ENCODE data around the gene TSPAN16.

TSPAN16 gene

GRCh38 chr19:11322269-11323024 lies 26.5 kb downstream of the TSPAN16 start:
- Histone ChIP-seq H2AK5ac (ENCODE audit: low read depth, low read length) (no peak overlapping the region), H4K8ac (ENCODE audit: low read depth, low read length) (no peak overlapping the region), H3K4me2 (ENCODE audit: insufficient read depth, low read length, poor library complexity, severe bottlenecking) (no peak overlapping the region), H2AFZ (ENCODE audit: low read length) (no peak overlapping the region), H2BK15ac (ENCODE audit: low read length) (no peak overlapping the region), H3K9ac (ENCODE audit: low read depth, low read length, poor library complexity) (no peak overlapping the region), H3K14ac (ENCODE audit: low read length) (no peak overlapping the region), H3K9me3 (replicated peaks in 1 of 2; ENCODE audit: control insufficient read depth in 2 of 2, insufficient read depth in 1 of 2, low read depth in 1 of 2, low read length in 2 of 2) (no peaks in the 10 kb centered on the region), H2BK5ac (ENCODE audit: low read length) (no peak overlapping the region), H2BK12ac (ENCODE audit: low read length) (no peak overlapping the region), H3K4ac (ENCODE audit: low read length) (no peak overlapping the region), H3K23ac (ENCODE audit: low read depth, low read length, poor library complexity) (no peak overlapping the region), H3K27me3 (ENCODE audit: control insufficient read depth in 3 of 3, insufficient read depth in 3 of 3, low read depth in 1 of 3, low read length in 3 of 3) (no peaks in the 10 kb centered on the region), H3K4me1 (ENCODE audit: control insufficient read depth in 2 of 2, insufficient read depth in 1 of 2, low read depth in 1 of 2, low read length in 2 of 2) (peaks cover 0 to 3% of the 10 kb centered on the region in 2 donors), H3K36me3 (replicated peaks in 1 of 2; ENCODE audit: control insufficient read depth in 2 of 2, insufficient read depth in 2 of 2, low read length in 2 of 2) (peaks cover 0 to 14% of the 10 kb centered on the region in 2 donors), H4K91ac (ENCODE audit: low read depth, low read length, poor library complexity) (no peak overlapping the region), H2BK120ac (ENCODE audit: low read depth, low read length) (no peak overlapping the region), H3K27ac (replicated peaks; ENCODE audit: low read length) (no peak overlapping the region), H3K18ac (ENCODE audit: low read length) (no peak overlapping the region), H3K79me1 (ENCODE audit: low read depth, low read length) (peaks cover 2% of the 10 kb centered on the region), H3K4me3 (ENCODE audit: low read length in 2 of 2) (no peak overlapping the region)
- DNase-seq (ENCODE audit: low spot score), result no peak
- WGBS, 2 donors (ENCODE audit: extremely low coverage in 2 of 2, insufficient read length in 2 of 2, insufficient replicate concordance in 1 of 2), result no CpG with 5 or more reads among the region's 7 CpGs

DNA sequence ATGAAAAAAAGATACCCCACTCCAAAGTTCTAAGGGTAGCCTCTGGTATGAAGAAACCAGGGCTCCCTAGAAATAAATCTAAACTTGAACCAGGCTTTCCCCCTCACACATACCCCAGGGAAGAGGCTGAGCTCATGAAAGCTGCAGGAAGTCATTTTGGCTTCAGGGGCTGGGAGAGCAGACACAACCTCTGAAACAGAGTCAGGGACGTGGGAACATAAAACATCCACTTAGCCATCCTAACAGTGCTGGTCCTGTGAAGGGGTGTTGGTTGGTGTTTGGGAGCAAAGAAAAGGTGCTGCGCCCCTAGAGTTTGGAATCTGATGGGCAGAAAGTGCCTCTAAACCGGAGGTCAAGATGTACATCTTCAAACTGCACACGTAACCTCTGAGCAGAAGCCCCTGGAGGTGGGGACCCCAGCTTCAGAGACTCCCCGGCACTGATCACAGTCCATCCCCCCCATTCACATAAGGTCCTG lies 27.7 kb downstream of the TSPAN16 start:
- no peak overlapping the region for H3K27ac ChIP-seq (replicated peaks; ENCODE audit: low read length)
- no CpG with 5 or more reads among the region's 5 CpGs for WGBS, 2 donors (ENCODE audit: extremely low coverage in 2 of 2, insufficient read length in 2 of 2, insufficient replicate concordance in 1 of 2)
- H3K79me1 ChIP-seq (ENCODE audit: low read depth, low read length), result peaks cover 2% of the 10 kb centered on the region

GRCh38 chr19:11324079-11324661 lies 28.2 kb downstream of the TSPAN16 start:
- Histone ChIP-seq H3K4ac (ENCODE audit: low read length) (no peak overlapping the region), H3K36me3 (replicated peaks in 1 of 2; ENCODE audit: control insufficient read depth in 2 of 2, insufficient read depth in 2 of 2, low read length in 2 of 2) (peaks cover 0 to 14% of the 10 kb centered on the region in 2 donors), H3K18ac (ENCODE audit: low read length) (no peak overlapping the region), H2AFZ (ENCODE audit: low read length) (no peak overlapping the region), H2AK5ac (ENCODE audit: low read depth, low read length) (no peak overlapping the region), H4K8ac (ENCODE audit: low read depth, low read length) (no peak overlapping the region), H3K9me3 (replicated peaks in 1 of 2; ENCODE audit: control insufficient read depth in 2 of 2, insufficient read depth in 1 of 2, low read depth in 1 of 2, low read length in 2 of 2) (no peaks in the 10 kb centered on the region), H3K14ac (ENCODE audit: low read length) (no peak overlapping the region), H3K4me3 (ENCODE audit: low read length in 2 of 2) (no peak overlapping the region), H4K91ac (ENCODE audit: low read depth, low read length, poor library complexity) (no peak overlapping the region), H2BK120ac (ENCODE audit: low read depth, low read length) (no peak overlapping the region), H3K79me1 (ENCODE audit: low read depth, low read length) (peaks cover 2% of the 10 kb centered on the region), H2BK12ac (ENCODE audit: low read length) (no peak overlapping the region), H3K23ac (ENCODE audit: low read depth, low read length, poor library complexity) (no peak overlapping the region), H3K9ac (ENCODE audit: low read depth, low read length, poor library complexity) (no peak overlapping the region), H3K27ac (replicated peaks; ENCODE audit: low read length) (no peak overlapping the region), H2BK15ac (ENCODE audit: low read length) (no peak overlapping the region), H3K27me3 (ENCODE audit: control insufficient read depth in 3 of 3, insufficient read depth in 3 of 3, low read depth in 1 of 3, low read length in 3 of 3) (no peaks in the 10 kb centered on the region), H2BK5ac (ENCODE audit: low read length) (no peak overlapping the region), H3K4me2 (ENCODE audit: insufficient read depth, low read length, poor library complexity, severe bottlenecking) (no peak overlapping the region), H3K4me1 (ENCODE audit: control insufficient read depth in 2 of 2, insufficient read depth in 1 of 2, low read depth in 1 of 2, low read length in 2 of 2) (peaks cover 0 to 3% of the 10 kb centered on the region in 2 donors)
- WGBS, 2 donors (ENCODE audit: extremely low coverage in 2 of 2, insufficient read length in 2 of 2, insufficient replicate concordance in 1 of 2), result no CpG with 5 or more reads among the region's 10 CpGs
- DNase-seq (ENCODE audit: low spot score), result no peak

More for the DNA sequence above, 27.7 kb downstream of the TSPAN16 start:
- H3K27me3 ChIP-seq (ENCODE audit: control insufficient read depth in 3 of 3, insufficient read depth in 3 of 3, low read depth in 1 of 3, low read length in 3 of 3), result no peaks in the 10 kb centered on the region
- no peak overlapping the region for H2BK15ac ChIP-seq (ENCODE audit: low read length)
- no peak overlapping the region for H2BK12ac ChIP-seq (ENCODE audit: low read length)
- no peak overlapping the region for H2AK5ac ChIP-seq (ENCODE audit: low read depth, low read length)
- peaks cover 0 to 14% of the 10 kb centered on the region in 2 donors for H3K36me3 ChIP-seq (replicated peaks in 1 of 2; ENCODE audit: control insufficient read depth in 2 of 2, insufficient read depth in 2 of 2, low read length in 2 of 2)
- H3K9me3 ChIP-seq (replicated peaks in 1 of 2; ENCODE audit: control insufficient read depth in 2 of 2, insufficient read depth in 1 of 2, low read depth in 1 of 2, low read length in 2 of 2), result no peaks in the 10 kb centered on the region
- H3K4me3 ChIP-seq (ENCODE audit: low read length in 2 of 2), result no peak overlapping the region
- H3K4me2 ChIP-seq (ENCODE audit: insufficient read depth, low read length, poor library complexity, severe bottlenecking), result no peak overlapping the region
- no peak overlapping the region for H3K14ac ChIP-seq (ENCODE audit: low read length)
- no peak for DNase-seq (ENCODE audit: low spot score)
- no peak overlapping the region for H3K23ac ChIP-seq (ENCODE audit: low read depth, low read length, poor library complexity)
- no peak overlapping the region for H3K4ac ChIP-seq (ENCODE audit: low read length)
- H2BK120ac ChIP-seq (ENCODE audit: low read depth, low read length), result no peak overlapping the region
- peaks cover 0 to 3% of the 10 kb centered on the region in 2 donors for H3K4me1 ChIP-seq (ENCODE audit: control insufficient read depth in 2 of 2, insufficient read depth in 1 of 2, low read depth in 1 of 2, low read length in 2 of 2)
- no peak overlapping the region for H4K91ac ChIP-seq (ENCODE audit: low read depth, low read length, poor library complexity)
- H3K18ac ChIP-seq (ENCODE audit: low read length), result peak overlapping the region; percentile 28
- no peak overlapping the region for H2AFZ ChIP-seq (ENCODE audit: low read length)
- no peak overlapping the region for H2BK5ac ChIP-seq (ENCODE audit: low read length)
- no peak overlapping the region for H3K9ac ChIP-seq (ENCODE audit: low read depth, low read length, poor library complexity)
- no peak overlapping the region for H4K8ac ChIP-seq (ENCODE audit: low read depth, low read length)

DNA sequence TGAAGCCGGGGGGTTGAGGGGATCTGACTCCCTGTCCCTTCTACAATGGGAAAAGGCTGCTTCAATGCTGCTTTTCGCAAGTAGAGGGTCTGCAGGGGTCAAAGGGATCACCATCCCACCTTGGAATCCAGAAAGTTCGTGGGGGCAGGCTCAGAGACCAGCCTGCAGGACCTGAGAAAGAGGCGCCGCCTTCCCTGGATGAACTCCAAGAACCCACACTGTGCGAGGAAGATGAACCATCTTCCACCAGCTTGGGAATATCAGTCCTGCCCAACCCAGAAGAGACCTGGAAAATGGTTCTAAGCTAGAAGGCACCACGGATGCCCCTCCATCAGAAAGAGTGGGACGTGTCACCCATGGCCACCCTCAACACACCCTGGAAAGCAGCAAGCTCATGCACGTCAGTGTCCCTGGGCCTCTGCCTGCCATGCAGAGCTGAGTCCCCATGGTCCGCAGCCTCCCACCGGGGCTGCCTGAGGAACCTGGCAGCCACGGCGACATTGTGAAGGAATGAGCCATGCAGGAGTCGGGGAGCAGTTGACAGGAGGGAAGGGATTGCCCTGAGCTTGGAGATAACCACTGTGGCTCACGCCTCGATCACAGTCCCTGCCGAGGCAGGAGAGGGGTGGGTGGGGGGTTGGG lies 28.9 kb downstream of the TSPAN16 start:
- H3K4me3 ChIP-seq (ENCODE audit: low read length in 2 of 2), result peak overlapping the region in 1 of 2 donors; percentile 2
- no peak for DNase-seq (ENCODE audit: low spot score)
- no peak overlapping the region for H3K4ac ChIP-seq (ENCODE audit: low read length)
- H2BK12ac ChIP-seq (ENCODE audit: low read length), result peak overlapping the region; percentile 64
- no peak overlapping the region for H3K4me2 ChIP-seq (ENCODE audit: insufficient read depth, low read length, poor library complexity, severe bottlenecking)
- H2BK15ac ChIP-seq (ENCODE audit: low read length), result no peak overlapping the region
- H2BK5ac ChIP-seq (ENCODE audit: low read length), result no peak overlapping the region
- no peak overlapping the region for H2AK5ac ChIP-seq (ENCODE audit: low read depth, low read length)
- H3K23ac ChIP-seq (ENCODE audit: low read depth, low read length, poor library complexity), result peak overlapping the region; percentile 77
- WGBS, 2 donors (ENCODE audit: extremely low coverage in 2 of 2, insufficient read length in 2 of 2, insufficient replicate concordance in 1 of 2), result no CpG with 5 or more reads among the region's 17 CpGs
- H3K9me3 ChIP-seq (replicated peaks in 1 of 2; ENCODE audit: control insufficient read depth in 2 of 2, insufficient read depth in 1 of 2, low read depth in 1 of 2, low read length in 2 of 2), result no peaks in the 10 kb centered on the region
- H4K91ac ChIP-seq (ENCODE audit: low read depth, low read length, poor library complexity), result no peak overlapping the region
- H3K4me1 ChIP-seq (ENCODE audit: control insufficient read depth in 2 of 2, insufficient read depth in 1 of 2, low read depth in 1 of 2, low read length in 2 of 2), result peaks cover 0 to 3% of the 10 kb centered on the region in 2 donors
- H3K36me3 ChIP-seq (replicated peaks in 1 of 2; ENCODE audit: control insufficient read depth in 2 of 2, insufficient read depth in 2 of 2, low read length in 2 of 2), result peaks cover 0 to 14% of the 10 kb centered on the region in 2 donors
- H4K8ac ChIP-seq (ENCODE audit: low read depth, low read length), result no peak overlapping the region
- peak overlapping the region; percentile 73 for H3K14ac ChIP-seq (ENCODE audit: low read length)
- no peak overlapping the region for H3K27ac ChIP-seq (replicated peaks; ENCODE audit: low read length)
- H2BK120ac ChIP-seq (ENCODE audit: low read depth, low read length), result no peak overlapping the region
- H3K18ac ChIP-seq (ENCODE audit: low read length), result peak overlapping the region; percentile 78
- H3K27me3 ChIP-seq (ENCODE audit: control insufficient read depth in 3 of 3, insufficient read depth in 3 of 3, low read depth in 1 of 3, low read length in 3 of 3), result no peaks in the 10 kb centered on the region
- peak overlapping the region; percentile 74 for H3K9ac ChIP-seq (ENCODE audit: low read depth, low read length, poor library complexity)
- H2AFZ ChIP-seq (ENCODE audit: low read length), result no peak overlapping the region
- H3K79me1 ChIP-seq (ENCODE audit: low read depth, low read length), result peaks cover 2% of the 10 kb centered on the region
